GM23338 (cell line): Measurements from ENCODE around the gene KDM7A. TPM values are rescaled to one million over a fixed set of nuclear protein-coding genes. Genes with fewer than 3 reads are reported as not detected.

Experiments
- ATAC-seq: fragments of 200-7000 bp; cut with Tn5 transposase; 3 replicates; pipeline ENCODE4 v1.9.1; 2020
- DNase-seq: peaks from one replicate; pipeline ENCODE4 v3.0.0-alpha.2; 2015; ENCODE audit warnings: low spot score
- H2AFZ ChIP-seq: fragments of 200-600 bp; sonication (generic); 2 replicates; pipeline ENCODE4 v1.8.0; 2016; ENCODE audit warnings: antibody characterized with exemption, mild to moderate bottlenecking, moderate library complexity
- H3F3A ChIP-seq: fragments of 200-600 bp; sonication (generic); replicated peaks from 2 replicates; pipeline ENCODE4 v1.8.0; 2017; ENCODE audit warnings: antibody characterized with exemption, mixed run types, low read depth
- H3K27ac ChIP-seq: fragments of 200-600 bp; sonication (generic); 2 replicates; pipeline ENCODE4 v1.6.1; 2016; ENCODE audit warnings: low read depth
- H3K27me3 ChIP-seq: fragments of 200-600 bp; sonication (generic); 2 replicates; pipeline ENCODE4 v1.8.0; 2016; ENCODE audit warnings: mild to moderate bottlenecking, mixed run types, moderate library complexity; ENCODE audit not compliant: insufficient read depth
- H3K36me3 ChIP-seq: fragments of 200-600 bp; sonication (generic); 2 replicates; pipeline ENCODE4 v1.8.0; 2016; ENCODE audit warnings: mild to moderate bottlenecking; ENCODE audit not compliant: insufficient read depth
- H3K4me1 ChIP-seq: fragments of 200-600 bp; sonication (generic); 2 replicates; pipeline ENCODE4 v1.8.0; 2016; ENCODE audit warnings: mild to moderate bottlenecking, moderate library complexity; ENCODE audit not compliant: insufficient read depth
- H3K4me2 ChIP-seq: fragments of 200-600 bp; sonication (generic); 2 replicates; pipeline ENCODE4 v1.7.1; 2017; ENCODE audit warnings: mixed run types
- H3K4me3 ChIP-seq: fragments of 200-600 bp; sonication (generic); 2 replicates; pipeline ENCODE4 v1.6.1; 2016; ENCODE audit warnings: mixed run types
- H3K79me2 ChIP-seq: fragments of 200-600 bp; sonication (generic); replicated peaks from 2 replicates; pipeline ENCODE4 v1.8.0; 2017; ENCODE audit warnings: mild to moderate bottlenecking; ENCODE audit not compliant: insufficient read depth
- H3K9me2 ChIP-seq: fragments of 200-600 bp; sonication (generic); 2 replicates; pipeline ENCODE4 v1.8.0; 2017; ENCODE audit not compliant: insufficient read depth
- H4K20me1 ChIP-seq: fragments of 200-600 bp; sonication (generic); replicated peaks from 2 replicates; pipeline ENCODE4 v1.8.0; 2017; ENCODE audit warnings: mild to moderate bottlenecking; ENCODE audit not compliant: insufficient read depth
- H3K27ac Mint-ChIP-seq: 2 replicates; pipeline ENCODE4 v1.8.0; 2020; ENCODE audit warnings: inconsistent platforms, mild to moderate bottlenecking, moderate library complexity, mixed read lengths
- H3K27me3 Mint-ChIP-seq: 3 replicates; pipeline ENCODE4 v1.8.0; 2022; ENCODE audit warnings: low read depth, mild to moderate bottlenecking, moderate library complexity, mixed read lengths, inconsistent platforms; ENCODE audit not compliant: insufficient read depth, poor library complexity
- H3K36me3 Mint-ChIP-seq: 3 replicates; pipeline ENCODE4 v1.8.0; 2021; ENCODE audit warnings: low read depth, mild to moderate bottlenecking, inconsistent platforms, moderate library complexity, mixed read lengths
- H3K4me1 Mint-ChIP-seq: 3 replicates; pipeline ENCODE4 v1.8.0; 2020; ENCODE audit warnings: mild to moderate bottlenecking, inconsistent platforms, mixed read lengths
- H3K4me3 Mint-ChIP-seq: 3 replicates; pipeline ENCODE4 v1.8.0; 2021; ENCODE audit warnings: moderate library complexity, mild to moderate bottlenecking, inconsistent platforms, mixed read lengths
- H3K9me3 Mint-ChIP-seq: 3 replicates; pipeline ENCODE4 v1.8.0; 2020; ENCODE audit warnings: moderate library complexity, mild to moderate bottlenecking, inconsistent platforms, mixed read lengths
- CTCF ChIP-seq, 2 experiments: fragments of 200-600 bp in 1 of 2; sonication (generic) in 1 of 2; conservative IDR thresholded peaks; 2 replicates each; pipeline versions ENCODE4 v1.5.1 to v1.6.1; 2016 to 2017; ENCODE audit warnings: antibody characterized with exemption in 2 of 2, low read depth in 2 of 2, mild to moderate bottlenecking in 2 of 2, moderate library complexity in 1 of 2
- ETS1 ChIP-seq: IDR thresholded peaks from 2 replicates; pipeline ENCODE4 v1.6.1; 2016; ENCODE audit warnings: antibody characterized with exemption
- JUNB ChIP-seq: IDR thresholded peaks from one replicate; pipeline ENCODE4 v1.6.1; 2016; ENCODE audit warnings: antibody characterized with exemption; ENCODE audit not compliant: unreplicated experiment
- POLR2AphosphoS5 ChIP-seq: IDR thresholded peaks from 2 replicates; pipeline ENCODE4 v1.6.1; 2016; ENCODE audit warnings: antibody characterized with exemption, low read depth
- STAT1 ChIP-seq: IDR thresholded peaks from one replicate; pipeline ENCODE4 v1.6.1; 2016; ENCODE audit warnings: antibody characterized with exemption; ENCODE audit not compliant: unreplicated experiment
- ZNF114 ChIP-seq: fragments of 250-450 bp; sonication (Bioruptor Pico); IDR thresholded peaks from 2 replicates; pipeline ENCODE4 v1.5.0; 2020; ENCODE audit warnings: mild to moderate bottlenecking, moderate library complexity
- ZNF462 ChIP-seq: fragments of 250-450 bp; sonication (Bioruptor Pico); IDR thresholded peaks from 2 replicates; pipeline ENCODE4 v1.5.0; 2020; ENCODE audit warnings: mild to moderate bottlenecking, moderate library complexity
- polyA plus RNA-seq: library from polyadenylated mRNA; unstranded; fragments of >200 nt; fragmentation: Nextera tagmentation; extraction: Ambion mirVana; gene quantifications from 2 replicates; pipeline ENCODE4 v1.2.1, GENCODE V29; 2016
- total RNA-seq: library from RNA; depleted of rRNA; stranded (reverse); fragments of >200 nt; shearing (Covaris generic); gene quantifications from 2 replicates; pipeline ENCODE4 v1.2.3, GENCODE V29; 2014

Gene KDM7A
- total and polyA plus RNA-seq, 2 experiments from 2014 or later = 2.3 to 10.8 TPM

GRCh38 chr7:140080919-140081318, 95.9 kb downstream of the KDM7A start:
- H2AFZ ChIP-seq = no peak overlapping the region
- TF ChIP-seq JUNB = no peak
- TF ChIP-seq ZNF114 = no peak
- TF ChIP-seq POLR2AphosphoS5 = no peak
- no peak for TF ChIP-seq STAT1
- TF ChIP-seq ZNF462 (CRISPR knock-in tag) = no peak
- no peak for TF ChIP-seq ETS1
- no peak for TF ChIP-seq CTCF (conservative IDR thresholded peaks at IDR 0.05; ENCODE audit: low read depth in 2 of 2)
- H3K4me2 ChIP-seq = no peak overlapping the region
- H3K9me3 Mint-ChIP-seq = no peaks in the 10 kb centered on the region
- H3K4me1 ChIP-seq = no peaks in the 10 kb centered on the region
- DNase-seq = no peak
- H3K27ac Mint-ChIP-seq = no peak overlapping the region
- no peak overlapping the region for H3K27ac ChIP-seq
- no peaks in the 10 kb centered on the region for H3K36me3 Mint-ChIP-seq
- peaks cover 3% of the 10 kb centered on the region for H3K27me3 Mint-ChIP-seq
- H3K79me2 ChIP-seq = no peaks in the 10 kb centered on the region
- H3K4me3 Mint-ChIP-seq = no peak overlapping the region
- no peaks in the 10 kb centered on the region for H4K20me1 ChIP-seq
- no peaks in the 10 kb centered on the region for H3K27me3 ChIP-seq
- H3K4me1 Mint-ChIP-seq = peaks cover 6% of the 10 kb centered on the region
- H3K36me3 ChIP-seq = no peaks in the 10 kb centered on the region
- ATAC-seq = no peak
- H3K4me3 ChIP-seq = no peak overlapping the region
- no peaks in the 10 kb centered on the region for H3F3A ChIP-seq
- H3K9me2 ChIP-seq = no peaks in the 10 kb centered on the region
